RKO (cell line): ENCODE data around the gene C3orf22.

Source experiments
- DNase-seq: peaks from one replicate; pipeline ENCODE4 v3.0.0-alpha.2; 2016; ENCODE audit warnings: low spot score

Gene C3orf22

DNA sequence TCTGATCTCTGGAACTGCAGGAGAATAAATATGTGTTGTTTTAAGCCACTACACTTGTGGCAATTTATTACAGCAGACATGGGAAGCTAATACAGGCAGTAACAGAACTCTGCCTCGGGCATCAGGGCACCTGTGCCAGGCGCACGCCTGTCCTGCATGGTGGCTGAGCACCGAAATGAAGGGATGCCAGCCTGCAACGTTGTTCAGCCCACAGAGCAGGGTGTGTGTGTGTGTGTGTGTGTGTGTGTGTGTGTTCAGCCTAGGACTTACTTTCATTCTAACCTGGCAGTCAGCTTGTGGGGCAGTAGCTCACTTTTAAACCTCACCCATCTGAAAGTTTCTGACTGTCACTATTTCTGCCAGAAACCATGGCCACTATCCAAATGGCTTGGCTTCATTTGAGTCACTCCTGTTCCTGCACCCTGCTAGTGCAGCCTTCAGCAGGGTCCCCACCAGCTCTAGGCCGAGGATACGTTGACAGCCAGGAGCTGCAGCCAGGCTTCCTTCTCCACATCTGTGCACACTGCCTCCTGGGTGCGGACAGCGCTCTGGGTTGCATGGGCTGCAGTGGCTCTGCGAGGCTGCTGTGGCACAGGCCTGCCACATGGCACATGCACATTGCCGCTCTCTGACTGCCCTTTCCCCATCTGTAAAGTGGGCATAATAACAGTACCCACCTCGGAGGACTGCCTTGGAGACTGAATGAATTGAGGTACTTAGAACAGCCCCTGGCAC, 45.6 kb downstream of the C3orf22 start:
- no peak for DNase-seq

DNA sequence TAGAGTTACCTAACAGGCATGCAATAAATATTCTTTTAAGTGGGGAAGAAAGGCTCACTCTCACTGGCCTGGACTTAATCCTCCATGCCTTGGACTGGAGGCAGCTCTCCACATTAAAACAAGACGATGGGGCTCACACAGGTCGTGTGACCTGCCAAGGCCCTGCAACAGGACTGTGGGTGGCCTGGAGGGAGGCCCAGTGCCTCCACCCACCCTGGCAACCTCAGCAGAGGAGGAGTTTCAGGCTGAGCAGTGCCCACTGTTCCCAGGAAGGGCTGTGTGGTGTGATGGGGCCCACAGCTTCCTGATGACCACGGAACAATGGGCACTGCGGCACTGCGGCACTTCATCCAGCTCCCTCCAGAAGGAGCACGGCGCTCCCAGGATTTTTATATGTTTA, 46.7 kb downstream of the C3orf22 start:
- no peak for DNase-seq

DNA sequence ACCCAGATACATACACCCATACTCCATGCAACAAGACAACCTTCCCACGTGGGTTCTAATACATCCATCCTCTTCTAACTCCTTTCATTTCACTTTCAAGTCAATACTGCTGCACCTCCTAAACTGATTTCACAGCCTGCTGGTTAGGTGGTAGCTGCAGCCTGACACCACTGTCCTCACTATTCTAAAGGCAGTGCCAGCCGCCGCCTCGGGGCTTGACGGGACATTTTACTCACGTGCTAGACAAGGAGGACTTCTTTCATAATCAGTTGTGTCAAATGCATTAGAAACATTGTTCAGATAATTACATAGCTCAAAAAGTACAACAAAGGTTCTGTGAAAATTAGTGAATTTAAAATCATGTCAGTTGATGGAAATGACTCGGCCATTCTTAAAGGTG, 47.4 kb downstream of the C3orf22 start:
- no peak for DNase-seq

DNA sequence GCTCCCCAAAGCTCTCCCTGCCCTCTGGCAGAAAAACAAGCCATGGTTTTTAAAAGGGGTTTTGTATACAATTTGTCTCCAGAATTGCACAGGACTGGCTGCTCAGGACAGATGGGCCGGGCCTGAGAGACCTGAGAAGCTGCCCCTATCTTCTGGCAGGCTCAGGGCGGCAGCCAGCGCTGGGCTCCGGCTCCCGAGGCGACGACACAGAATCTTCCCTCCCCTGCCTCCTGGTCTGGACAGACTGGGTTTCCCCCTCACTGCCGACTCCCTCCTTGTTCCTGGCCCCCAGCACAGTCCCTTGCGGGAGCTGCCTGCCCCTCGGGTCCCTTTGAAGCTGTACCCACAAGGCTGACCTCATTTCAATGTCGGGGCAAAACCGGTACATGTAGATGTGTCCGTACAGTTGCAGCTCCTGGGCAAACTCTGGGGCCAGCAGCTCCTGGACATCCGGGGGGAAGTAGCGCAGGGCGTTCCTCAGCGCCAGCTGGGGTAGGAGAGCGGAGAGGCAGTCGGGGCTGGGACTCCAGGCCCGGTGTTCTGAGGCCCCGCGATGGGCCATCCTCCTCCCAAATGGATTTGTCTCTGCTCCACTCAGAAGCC, 48.3 kb downstream of the C3orf22 start:
- DNase-seq: no peak

DNA sequence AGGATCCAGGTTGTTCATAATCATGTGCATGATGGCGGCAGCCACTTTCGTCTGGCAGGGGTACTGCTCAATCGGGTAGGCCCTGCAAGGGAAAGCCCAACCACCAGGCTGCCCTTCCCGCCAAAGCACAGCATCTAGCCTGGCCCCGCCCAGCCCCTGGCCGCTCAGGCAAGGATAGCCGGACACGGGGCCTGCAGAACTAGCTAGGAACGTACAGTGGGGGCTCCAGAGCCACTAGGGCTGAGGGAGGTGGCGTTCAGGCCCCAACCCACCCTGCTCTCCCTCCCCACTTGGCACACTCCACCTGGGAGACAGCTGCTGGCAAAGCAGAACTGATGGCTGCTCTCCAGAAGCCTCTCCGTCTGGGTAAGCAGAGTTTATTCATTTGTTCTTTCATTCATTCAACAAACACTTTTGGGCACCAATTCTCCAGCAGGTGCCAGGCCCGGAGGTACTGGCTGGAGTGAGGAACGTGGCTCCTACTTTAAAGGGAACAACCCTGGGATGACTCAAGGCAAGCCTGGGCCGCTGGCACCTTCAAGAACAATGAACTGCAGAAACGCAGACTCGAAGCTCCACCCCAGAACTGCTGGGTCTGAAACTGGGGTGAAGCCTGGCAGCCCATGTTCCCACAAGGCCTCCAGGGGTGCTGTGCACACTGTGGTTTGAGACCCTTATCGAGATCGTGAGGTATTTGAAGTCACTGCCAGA, 49.0 kb downstream of the C3orf22 start:
- DNase-seq: no peak

DNA sequence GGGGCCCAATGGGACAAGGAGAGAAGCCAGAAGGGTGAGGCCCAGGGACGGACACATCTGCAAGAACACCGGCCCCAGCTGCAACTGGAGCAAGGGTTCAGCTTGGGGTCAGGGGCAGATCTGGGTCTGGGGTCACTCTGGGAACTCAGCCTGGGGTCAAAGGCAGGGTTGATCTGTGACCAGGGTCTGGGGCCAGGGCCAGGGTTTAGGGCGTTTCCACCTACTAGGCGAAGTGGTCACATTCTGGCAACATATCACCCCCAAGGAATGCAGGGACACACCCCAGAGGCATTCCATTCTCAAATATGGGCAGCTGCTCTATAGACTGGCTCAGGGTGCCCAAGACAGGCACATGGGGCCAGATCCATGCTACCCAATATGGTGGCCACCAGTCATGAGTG, 50.2 kb downstream of the C3orf22 start:
- DNase-seq: no peak

DNA sequence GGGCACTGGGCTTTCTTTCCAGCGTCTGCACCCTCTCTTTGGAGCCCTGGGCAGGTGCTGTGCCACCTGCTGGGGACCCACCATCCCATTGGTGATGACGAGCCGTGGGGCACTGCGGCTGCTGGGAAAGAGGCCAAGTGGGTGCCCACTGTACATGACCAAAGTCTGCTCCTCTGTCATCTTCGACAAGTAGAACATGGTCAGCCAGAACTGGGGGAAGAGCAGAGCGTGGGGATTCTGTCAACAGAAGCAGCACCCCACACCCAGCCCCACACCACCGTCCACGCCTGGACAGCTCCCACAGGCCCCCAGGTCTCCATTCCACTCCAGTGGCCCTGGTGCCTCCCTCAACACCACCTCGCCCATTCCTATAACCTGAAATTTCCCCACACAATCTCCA, 50.8 kb downstream of the C3orf22 start:
- DNase-seq: no peak

DNA sequence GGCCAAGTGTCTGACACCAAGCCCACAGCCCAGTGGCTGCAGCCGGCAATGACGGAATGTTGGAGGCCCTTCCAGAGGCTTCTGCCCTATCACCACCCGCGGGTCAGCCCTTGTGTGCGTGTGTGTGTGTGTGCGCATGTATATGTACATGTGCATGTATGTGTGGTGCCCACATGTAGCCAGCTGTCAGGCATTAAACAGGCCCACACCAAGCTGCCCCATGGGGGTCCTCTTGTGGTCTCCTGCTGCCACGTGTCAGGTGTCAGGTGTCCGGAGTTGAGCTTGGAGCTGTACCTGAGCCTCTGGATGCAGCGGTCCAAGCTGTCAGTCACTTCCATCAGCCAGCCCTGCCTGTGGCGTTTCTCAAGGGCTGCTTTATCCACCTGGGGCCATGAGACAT, 55.0 kb downstream of the C3orf22 start:
- no peak for DNase-seq

DNA sequence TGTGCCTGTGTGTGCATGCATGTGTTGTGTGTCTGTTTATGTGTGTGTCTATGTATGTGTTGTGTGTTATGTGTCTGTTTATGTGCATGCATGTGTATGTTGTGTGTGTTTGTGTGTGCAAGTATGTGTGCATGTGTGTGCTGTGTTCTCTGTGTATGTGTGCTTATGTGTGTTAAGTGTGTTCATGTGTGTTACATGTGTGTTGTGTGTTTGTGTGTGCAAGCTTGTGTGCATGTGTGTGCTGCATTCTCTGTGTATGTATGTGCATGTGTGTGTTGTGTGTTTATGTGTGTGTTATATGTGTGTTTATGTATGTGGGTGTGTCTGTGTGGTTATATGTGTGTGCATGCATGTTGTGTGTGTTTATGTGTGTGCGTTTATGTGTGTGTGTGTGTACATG, 56.1 kb downstream of the C3orf22 start:
- no peak for DNase-seq

DNA sequence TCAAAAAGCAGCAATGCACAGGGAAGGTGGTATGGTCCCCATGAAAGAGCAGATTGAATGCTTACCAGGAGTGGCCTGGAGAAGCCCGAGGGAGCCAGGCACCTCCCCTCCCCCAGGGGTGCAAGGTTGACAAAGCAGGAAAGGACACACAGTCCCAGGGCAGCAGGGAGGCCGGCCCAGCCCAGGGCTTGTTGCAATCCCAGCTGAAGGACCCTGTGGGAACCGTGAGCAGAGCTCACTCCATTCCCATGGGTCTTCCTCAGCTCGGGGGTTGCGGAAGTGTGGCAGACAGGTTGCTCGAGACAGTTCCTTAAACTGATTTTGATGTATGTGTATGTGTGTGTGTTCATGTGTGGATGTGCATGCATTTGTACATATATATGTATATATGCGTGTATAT, 57.0 kb downstream of the C3orf22 start:
- DNase-seq: no peak

DNA sequence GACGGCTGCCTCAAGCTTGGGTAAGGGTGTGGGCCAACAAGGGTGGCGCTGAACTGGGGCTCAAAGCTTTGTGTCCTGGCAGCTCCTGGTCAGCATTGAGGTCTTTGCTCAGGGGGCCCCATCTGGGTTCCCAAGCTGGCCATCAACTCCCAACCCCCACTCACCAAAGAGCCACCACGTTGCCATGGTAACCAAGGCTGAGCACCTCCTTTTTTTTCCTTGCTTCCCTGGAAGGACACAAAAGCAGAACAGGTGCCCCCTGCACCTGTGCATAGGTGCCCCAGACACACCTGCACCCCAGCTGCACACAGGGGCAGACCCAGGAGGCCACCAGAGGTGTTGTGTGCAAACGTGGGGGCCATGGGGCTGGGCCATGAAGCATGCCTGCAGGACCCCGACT, 57.7 kb downstream of the C3orf22 start:
- DNase-seq: no peak

DNA sequence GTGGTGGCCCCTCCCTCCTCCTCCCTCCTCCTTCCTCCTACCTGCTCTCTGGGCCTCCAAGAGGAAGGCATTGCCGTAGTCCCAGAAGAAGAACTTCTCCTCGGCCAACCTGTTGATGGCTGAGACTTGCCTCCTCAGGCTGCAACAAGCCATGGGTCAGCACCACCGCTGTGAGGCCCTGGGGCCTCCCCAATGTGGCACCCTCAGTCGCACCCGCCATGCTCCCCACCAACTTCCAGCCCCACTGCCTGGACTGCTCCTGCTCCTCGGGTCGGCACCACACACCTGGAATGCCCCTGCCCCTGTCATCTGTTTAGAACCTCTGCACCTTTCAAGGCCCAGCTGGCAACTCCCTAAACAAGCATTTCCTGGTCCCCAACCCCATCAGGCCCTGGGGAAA, 58.7 kb downstream of the C3orf22 start:
- no peak for DNase-seq
